ENCODE results near the gene ERC2.

The ERC2 gene

GRCh38 chr3:56257826-56258225 is 210.4 kb downstream of the ERC2 start:
- FAIRE-seq (no peak), DNase-seq (ENCODE audit: low spot score) (no peak)

GRCh38 chr3:56254835-56255234 is 213.4 kb downstream of the ERC2 start:
- FAIRE-seq: no peak

GRCh38 chr3:56253941-56254665 is 214.2 kb downstream of the ERC2 start:
- FAIRE-seq (no peak), DNase-seq (ENCODE audit: low spot score) (no peak)

More at GRCh38 chr3:56254835-56255234, 213.4 kb downstream of the ERC2 start:
- DNase-seq (ENCODE audit: low spot score): no peak

GRCh38 chr3:56251343-56251945 is 216.8 kb downstream of the ERC2 start:
- FAIRE-seq: peak; percentile 65

GRCh38 chr3:56248021-56248420 is 220.2 kb downstream of the ERC2 start:
- FAIRE-seq: no peak

More at GRCh38 chr3:56251343-56251945, 216.8 kb downstream of the ERC2 start:
- peak; percentile 12 for DNase-seq (ENCODE audit: low spot score)

GRCh38 chr3:56238299-56238698 is 230.0 kb downstream of the ERC2 start:
- no peak for FAIRE-seq
- DNase-seq (ENCODE audit: low spot score): no peak

More at GRCh38 chr3:56248021-56248420, 220.2 kb downstream of the ERC2 start:
- DNase-seq (ENCODE audit: low spot score): no peak

- no peak for FAIRE-seq
- no peak for DNase-seq (ENCODE audit: low spot score)
Observed at GRCh38 chr3:56233742-56234141, 234.5 kb downstream of the ERC2 start.

- no peak for FAIRE-seq
- DNase-seq (ENCODE audit: low spot score): no peak
Observed at GRCh38 chr3:56229311-56229710, 239.0 kb downstream of the ERC2 start.

- DNase-seq (ENCODE audit: low spot score) (no peak), FAIRE-seq (no peak)
Observed at GRCh38 chr3:56222866-56223265, 245.4 kb downstream of the ERC2 start.

- DNase-seq (ENCODE audit: low spot score) (no peak), FAIRE-seq (no peak)
Observed at GRCh38 chr3:56219894-56220805, 248.1 kb downstream of the ERC2 start.

- FAIRE-seq (no peak), DNase-seq (ENCODE audit: low spot score) (no peak)
Observed at GRCh38 chr3:56209982-56210751, 258.1 kb downstream of the ERC2 start.

- FAIRE-seq: no peak
- DNase-seq (ENCODE audit: low spot score): no peak
Observed at GRCh38 chr3:56207922-56208321, 260.3 kb downstream of the ERC2 start.

GRCh38 chr3:56205406-56205805 is 262.9 kb downstream of the ERC2 start:
- DNase-seq (ENCODE audit: low spot score): no peak
- no peak for FAIRE-seq

GRCh38 chr3:56202997-56203396 is 265.3 kb downstream of the ERC2 start:
- FAIRE-seq (no peak), DNase-seq (ENCODE audit: low spot score) (no peak)

- FAIRE-seq: no peak
Observed at GRCh38 chr3:56201407-56201806, 266.9 kb downstream of the ERC2 start.

GRCh38 chr3:56200251-56200650 is 268.0 kb downstream of the ERC2 start:
- no peak for FAIRE-seq
- DNase-seq (ENCODE audit: low spot score): no peak

More at GRCh38 chr3:56201407-56201806, 266.9 kb downstream of the ERC2 start:
- no peak for DNase-seq (ENCODE audit: low spot score)

- FAIRE-seq: no peak
Observed at GRCh38 chr3:56197991-56198390, 270.3 kb downstream of the ERC2 start.

GRCh38 chr3:56197259-56197965 is 270.9 kb downstream of the ERC2 start:
- FAIRE-seq (no peak), DNase-seq (ENCODE audit: low spot score) (no peak)

More at GRCh38 chr3:56197991-56198390, 270.3 kb downstream of the ERC2 start:
- DNase-seq (ENCODE audit: low spot score): no peak

- FAIRE-seq (no peak), DNase-seq (ENCODE audit: low spot score) (no peak)
Observed at GRCh38 chr3:56196700-56197099, 271.6 kb downstream of the ERC2 start.

GRCh38 chr3:56193519-56193918 is 274.7 kb downstream of the ERC2 start:
- FAIRE-seq: no peak
- DNase-seq (ENCODE audit: low spot score): no peak

Measured in RCC 7860 (cell line).